ENCODE measurements around the gene ZNF777.
"Not testable (repeated sequence)": the region's sequence is repeated elsewhere in the genome, so short reads cannot be mapped to it uniquely, and the experiment has no call there.

ZNF777 gene

DNA sequence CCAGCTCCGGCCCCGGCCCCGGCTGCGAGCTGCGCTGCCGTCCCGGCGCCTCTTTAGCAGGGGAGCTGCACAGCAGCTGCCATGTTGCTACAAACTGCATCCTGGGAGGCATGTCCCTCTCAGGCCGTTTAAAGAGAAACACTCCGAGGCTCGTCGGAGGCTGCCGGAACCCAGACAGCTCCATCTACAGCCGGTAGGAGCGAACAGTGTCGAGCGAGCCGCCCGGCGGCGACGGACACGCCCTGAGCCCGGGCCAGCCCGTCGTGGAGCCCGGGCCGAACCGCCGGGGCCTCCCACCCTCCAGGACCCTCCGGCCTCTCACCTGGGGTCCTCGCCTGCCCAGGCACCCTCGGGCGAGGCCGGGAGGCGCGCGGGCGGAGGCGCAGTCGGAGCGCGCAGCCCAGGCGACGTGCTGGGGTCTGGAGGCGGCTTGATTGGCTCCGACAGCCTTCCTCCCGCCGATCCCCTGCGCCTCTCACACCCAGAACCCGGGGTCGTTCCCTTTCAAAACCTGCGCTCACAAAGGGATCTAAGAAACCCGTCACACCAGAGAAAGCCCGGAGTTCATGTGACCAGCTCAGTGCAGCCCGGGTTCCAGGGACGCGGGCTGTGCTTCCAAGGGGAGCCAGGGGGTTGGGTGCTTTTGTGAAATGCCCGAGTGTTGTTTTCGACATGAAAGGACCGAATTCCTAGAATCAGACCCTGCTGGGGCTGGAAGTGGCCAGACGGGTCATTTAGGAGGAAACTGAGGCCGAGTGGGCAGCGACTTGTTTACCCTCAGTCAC lies at the start of gene ZNF777:
ZNF777 (minus strand) TSS at position 570 of the 785 bp plus-strand sequence. CDS start 5,040 bp downstream, outside the sequence.
- peak; percentile 83 for DNase-seq

DNA sequence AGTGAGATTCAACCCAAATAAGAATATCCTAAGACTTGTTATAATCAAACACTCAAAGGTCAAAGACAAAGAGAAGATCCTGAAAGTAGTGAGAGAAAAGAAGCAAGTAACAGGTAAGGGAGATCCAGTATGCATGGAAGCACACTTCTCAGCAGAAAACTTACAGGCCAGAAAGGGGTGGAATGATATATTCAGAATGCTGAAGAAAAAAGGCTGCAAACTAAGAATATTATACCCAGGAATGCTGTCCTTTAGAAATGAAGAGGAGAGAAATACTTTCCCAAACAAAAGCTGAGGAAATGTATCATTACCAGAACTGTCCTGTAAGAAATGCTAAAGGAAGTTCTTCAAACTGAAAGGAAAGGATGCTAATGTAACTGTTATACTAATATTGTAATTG lies 49.4 kb upstream of the ZNF777 start:
- DNase-seq = no peak

DNA sequence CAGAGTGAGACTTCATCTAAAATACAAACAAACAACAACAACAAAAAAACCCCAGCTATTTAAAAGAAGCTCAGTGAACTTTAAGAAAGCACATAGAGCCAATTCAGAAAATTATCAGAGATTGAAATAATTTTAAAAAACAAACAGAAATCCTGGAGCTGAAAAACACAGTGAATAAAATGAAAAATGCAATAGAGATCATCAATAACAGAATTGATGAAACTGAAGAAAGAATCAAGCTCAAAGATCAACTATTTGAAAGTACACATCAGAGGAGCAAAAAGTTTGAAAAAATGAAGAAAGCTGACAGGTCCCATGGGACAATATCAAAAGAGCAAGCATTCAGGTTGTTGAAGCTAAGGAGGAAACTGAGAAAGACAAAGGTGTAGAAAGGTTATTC lies 48.9 kb upstream of the ZNF777 start:
- no peak for DNase-seq

DNA sequence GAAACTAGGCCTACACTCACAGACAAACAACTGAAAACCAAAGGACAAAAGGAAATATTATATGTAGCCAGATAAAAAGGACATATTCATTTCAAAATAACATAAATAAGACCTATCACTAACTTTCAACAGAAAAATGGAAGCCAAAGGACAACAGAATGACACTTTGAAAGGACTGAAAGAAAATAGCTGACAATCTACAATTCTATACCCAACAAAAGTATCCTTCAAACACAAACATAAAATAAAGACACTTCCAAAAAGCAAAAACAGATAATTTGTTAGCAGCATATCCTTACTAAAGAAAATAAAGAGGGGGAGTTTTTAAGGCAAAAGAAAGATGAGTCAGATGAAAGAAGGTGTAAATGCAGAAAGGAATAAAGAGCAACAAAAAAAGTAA lies 44.7 kb upstream of the ZNF777 start:
- no peak for DNase-seq

DNA sequence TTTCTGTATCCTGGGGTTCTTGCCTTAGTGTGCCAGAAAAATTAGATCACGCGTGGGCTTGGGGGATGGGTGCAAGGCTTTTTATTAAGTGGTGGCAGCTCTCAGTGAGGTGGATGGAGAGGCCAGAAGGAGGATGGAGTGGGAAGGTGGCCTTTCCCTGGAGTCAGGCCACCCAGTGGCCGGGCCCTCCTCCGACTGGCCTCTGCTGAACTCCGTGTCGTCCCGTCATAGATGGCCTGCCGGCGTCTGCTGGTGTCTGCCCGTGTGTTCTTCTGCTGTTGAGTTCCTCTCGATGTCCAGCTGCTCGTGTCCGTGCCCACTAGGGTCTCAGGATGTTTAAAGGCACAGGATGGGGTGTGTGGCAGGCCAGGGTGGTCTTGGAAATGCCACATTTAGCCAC lies 40.8 kb upstream of the ZNF777 start:
- no peak for DNase-seq

DNA sequence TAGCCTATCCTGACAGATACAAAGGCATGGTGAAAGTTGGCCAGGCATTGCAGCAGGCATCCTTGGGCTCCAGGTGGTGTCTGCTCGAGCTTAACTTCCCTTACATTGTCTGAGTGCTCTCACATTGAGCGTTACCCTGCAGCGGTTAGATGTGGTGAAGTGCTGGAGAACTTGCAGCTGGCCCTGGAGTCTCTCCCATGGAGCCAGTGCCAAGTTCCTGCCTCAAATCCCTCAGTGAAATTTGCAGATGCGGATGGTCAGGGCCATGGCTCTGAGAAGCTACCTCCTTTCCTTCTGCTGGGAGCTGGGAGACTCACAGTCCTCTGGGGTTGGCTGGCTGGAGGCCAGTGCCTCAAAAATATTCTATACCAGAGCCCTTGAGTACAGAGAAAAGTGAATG lies 40.0 kb upstream of the ZNF777 start:
- DNase-seq = no peak

DNA sequence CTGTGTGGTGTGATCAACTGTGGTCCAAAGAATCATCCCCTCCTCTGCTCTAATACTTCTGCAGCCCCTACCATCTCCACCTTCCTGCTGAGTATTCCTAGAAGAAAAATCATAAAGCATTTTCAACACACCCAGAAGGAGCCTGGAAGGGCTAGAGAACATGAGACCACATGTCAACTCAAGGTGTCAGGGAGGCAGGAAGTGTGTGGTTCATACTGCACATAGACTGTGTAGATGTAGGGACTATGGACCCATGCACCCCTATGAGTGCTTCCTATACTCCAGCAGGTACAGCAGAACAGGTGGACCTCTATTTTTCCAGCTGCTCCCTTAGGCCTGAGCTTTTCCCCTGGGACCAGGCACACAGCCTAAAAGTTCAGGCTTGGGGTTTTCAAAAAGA lies 39.3 kb upstream of the ZNF777 start:
- no peak for DNase-seq

DNA sequence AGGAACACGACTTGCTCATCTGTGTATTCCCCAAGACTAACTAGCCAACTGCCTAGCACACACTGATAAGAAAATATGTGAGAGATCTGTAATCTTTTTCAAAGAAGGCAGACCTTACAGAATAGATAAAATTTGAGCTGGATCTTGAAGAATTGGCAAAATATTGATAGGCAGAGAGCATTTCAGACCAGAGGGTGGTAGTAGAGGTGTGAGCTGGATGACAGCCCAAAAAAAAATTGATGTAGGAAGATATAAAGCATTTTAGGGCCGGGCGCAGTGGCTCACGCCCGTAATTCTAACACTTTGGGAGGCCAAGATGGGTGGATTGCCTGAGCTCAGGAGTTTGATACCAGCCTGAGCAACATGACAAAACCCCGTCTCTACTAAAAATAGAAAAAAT lies 37.9 kb upstream of the ZNF777 start:
- DNase-seq = no peak

DNA sequence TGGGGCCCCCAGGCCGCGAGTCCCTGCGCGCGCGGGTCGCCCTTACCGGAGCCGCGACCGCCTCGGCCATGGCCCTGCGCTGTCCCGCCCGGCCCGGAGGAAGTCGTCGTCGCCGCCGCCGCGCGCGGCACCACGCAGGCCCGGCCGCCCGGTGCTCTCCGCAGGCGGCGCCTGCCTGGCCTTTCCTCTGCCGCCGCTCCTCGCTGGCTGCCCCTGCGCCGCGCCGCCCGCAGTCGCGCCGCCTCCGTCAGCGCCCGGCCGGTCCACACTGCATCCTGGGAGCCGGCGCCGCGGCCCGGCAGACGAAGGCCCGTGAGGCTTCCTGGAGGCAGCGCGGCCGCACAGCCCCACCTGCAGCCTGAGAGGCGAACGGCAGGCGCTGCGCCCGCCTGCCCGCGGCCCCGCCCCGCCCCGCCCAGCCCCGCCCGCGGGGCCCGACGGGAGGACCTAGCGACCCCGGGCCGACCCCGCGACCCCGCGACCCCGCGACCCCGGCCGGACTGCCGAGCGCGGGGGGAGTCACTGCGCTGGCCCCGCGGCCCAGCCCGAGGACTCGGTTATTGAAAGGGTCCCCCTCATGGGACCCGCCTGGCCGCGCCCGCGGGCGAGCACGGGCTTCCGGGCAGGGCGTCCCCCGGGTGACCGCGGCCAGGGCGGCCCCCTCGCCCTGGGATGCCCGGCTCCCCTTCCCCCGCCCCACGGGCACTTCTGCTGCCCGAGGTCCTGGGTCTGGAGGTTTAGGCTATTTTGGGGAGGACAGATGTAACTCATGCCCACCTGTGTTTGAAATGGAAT lies 36.8 kb upstream of the ZNF777 start, which contains the start of gene ZNF746:
ZNF746 (minus strand) TSS at position 343 of the 795 bp plus-strand sequence; CDS start at position 70, 273 bp downstream.
- DNase-seq = peak; percentile 85

DNA sequence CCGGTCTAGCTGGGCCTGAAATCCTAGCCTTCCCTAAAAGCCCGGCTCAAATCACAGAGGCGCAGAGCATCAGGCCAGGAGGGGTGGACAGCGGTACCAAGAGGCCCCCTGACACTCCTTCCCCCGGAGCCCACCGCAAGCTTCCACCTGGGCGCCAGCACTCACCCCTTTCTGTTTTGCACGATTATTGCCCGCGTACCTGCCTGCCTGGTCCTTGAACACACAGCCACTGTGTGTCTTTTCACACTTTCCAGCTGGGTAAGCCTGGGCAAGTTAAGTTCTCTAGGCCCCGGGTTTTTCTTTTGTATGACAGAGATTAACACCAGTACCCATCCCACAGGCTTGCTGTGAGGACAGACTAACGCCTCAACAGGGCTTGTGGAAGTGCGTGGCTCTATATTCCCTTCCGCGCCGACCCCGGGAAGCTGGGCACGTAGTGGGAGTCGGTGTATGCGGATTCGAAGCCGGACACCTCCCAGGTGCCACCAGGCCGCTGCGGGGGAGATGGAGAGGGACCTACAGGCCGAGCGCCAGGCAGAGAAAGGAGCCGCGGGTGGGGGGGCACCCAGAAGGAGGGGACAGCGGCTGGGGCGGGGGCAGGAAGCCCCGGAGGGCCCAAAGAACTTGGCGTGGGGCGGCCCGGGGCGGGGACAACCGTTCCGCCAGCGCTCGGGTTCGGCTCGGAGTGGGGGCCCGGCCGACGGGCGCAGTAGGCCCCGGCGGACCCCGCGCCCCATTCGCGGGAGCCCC lies 36.0 kb upstream of the ZNF777 start:
- DNase-seq = peak; percentile 65

DNA sequence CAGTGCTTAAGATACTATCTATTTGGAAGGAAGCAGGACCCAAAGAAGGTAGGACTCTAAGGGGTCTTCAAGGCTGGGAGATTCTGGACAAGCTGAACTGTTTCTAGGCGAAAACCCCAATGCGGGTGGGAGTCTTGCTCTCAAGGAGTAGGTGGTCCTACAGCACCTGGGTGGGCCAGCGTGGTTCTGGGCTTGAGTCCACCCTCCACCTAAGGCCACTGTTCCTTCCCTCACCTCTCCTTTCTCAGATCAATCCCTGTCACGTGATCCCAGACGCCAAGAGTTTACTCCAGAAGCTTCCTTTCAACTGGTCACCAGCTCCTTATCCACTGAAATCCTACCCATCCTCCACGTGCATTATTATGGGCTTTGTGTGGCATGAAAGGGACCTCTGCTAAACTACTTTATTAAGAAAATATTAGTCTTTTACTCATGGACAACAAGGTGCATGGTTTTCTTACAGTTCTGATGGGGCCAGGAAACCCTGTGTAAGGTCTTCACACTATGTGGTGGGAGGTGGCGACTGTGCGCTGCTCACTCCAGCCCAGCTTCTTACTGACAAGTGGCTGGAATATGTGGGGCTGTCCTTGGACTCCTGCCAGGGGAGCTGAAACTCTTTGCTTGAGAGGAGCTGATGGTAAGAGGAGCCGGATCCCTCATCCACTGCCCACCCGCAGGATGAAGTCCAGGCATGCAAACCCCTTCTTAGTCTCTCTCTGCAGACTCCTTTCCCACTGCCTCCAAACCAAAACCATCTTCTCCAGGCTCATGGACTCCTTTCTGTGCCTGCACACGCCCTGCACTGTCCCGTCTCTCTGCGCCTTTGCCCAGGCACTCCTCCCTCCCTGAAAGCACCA lies 35.2 kb upstream of the ZNF777 start:
- DNase-seq = peak; percentile 10

DNA sequence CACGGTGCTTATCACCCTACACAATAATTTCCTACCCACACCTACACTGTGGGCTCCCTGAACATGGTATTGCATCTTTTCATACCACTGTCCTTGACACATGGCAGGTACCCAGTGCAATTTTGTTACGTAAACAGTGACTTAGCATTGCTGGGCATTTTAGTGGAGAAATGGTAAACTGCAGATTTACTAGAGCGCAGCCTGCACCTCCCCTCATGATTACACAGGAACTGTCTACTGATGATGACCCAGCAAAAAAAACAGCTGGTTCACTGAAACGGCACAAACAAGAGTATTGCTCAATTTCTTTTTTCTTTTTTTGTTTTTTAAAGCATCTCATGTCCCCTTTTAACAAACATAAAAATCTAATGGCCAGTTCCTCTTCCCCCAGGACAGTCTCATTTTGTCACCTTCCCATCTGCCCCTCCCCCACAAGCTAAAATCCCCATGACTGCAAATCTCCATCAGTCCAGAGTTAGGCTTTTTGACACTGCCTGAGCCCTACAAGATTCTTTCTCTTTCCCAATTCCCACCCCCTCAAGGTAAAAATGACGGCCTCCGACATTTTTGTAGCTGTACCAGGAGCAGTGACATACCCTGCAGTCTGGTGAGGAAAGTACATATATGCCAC lies 34.0 kb upstream of the ZNF777 start:
- no peak for DNase-seq

DNA sequence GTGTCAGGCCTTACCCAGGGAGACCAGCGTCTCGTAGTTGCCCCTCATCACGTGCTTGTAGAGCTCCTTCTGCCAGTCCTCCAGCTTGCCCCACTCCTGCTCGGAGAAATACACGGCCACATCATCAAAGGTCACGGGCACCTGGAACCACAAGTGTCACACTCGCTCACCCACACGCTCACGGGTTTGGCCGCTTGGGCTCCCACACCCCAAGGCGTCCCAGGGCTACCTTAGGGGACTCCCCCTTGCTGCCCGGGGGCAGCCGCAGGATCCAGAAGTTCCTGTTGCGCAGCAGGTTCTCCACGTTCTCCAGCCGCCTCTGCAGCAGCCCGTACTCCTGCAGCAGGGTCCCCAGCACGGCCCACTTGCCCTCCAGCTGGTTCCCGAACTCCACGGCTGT lies 33.1 kb upstream of the ZNF777 start:
- DNase-seq = not testable (repeated sequence)

DNA sequence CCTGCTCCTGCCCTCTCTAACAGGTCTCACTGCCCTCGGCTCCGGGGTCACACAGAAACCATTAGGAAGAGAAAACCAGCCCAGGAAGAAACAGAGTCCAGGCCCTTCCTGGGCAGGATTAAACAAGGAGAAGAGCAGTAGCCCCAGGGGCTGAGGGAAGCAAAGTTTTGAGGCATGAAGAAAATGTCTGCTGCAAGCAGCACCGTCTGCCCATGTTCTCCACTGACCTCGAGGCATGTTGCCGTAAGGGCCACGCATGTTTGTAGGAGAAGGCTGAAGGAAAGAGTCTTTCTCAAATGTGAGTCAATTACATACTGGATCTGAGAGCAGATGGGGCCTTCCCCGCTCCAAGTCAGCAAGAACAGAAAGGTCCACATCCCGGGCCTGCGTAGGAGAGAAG lies 32.5 kb upstream of the ZNF777 start:
- DNase-seq = no peak

DNA sequence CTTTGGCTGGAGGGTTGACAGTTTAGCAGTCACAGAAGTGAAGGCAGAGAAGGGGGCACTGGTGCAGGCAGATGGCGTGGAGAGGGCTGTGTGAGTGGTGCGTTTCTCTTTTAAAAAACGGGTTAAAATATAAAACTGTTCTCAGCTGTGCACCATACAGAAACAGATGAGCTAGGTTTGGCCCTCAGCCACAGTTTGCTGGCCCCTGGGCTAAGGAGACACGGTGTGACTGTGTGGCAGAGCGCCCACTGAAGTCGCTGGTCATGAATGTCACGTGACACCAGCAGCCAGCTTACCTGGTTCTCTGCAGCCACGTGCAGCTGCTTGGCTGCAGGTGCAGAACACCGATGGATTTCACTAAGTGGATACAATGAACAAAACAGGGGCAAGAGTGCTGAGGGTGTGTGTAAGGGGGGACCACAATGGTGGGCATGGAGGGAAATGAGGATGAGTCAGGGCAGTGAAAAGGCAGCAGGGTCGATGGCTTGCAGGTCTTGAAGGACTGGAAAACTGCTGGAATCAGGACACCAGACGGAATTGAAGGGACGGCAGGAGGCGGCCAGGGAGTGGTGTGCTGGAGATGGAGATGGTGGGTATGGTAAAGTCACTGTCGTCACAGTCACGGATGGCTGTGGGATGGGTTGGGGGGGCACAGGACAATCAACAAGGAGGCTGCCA lies 29.4 kb upstream of the ZNF777 start:
- no peak for DNase-seq

DNA sequence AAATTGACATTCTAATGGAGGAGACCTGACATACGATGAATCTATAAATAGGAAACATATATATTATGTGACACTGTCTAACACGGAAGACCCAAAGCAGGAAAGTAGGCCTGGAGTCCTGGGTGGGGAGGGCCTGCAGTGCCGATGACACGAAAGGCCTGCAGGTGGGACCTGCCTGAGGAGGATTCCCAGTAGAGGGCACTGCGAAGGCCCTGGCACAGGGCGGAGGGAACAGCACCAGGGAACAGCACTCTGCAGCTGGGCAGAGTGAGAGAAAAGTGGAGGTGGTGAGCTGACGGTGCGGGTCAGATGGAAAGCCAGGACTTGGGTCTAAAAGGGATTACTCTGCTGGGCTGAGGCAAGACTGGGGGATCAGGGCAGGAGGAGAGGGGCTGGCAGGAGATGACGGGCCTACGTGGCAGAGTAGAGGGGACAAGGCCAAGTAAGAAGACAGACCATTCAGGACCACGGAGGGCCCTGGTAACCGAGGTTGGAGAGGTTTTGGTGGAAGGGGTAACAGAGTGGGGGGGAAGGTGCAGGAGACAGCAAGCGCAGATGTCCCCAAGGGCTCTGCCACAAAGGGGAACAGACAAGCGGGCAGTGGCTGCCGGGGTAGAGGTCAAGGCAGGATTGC lies 28.6 kb upstream of the ZNF777 start:
- peak; percentile 27 for DNase-seq

DNA sequence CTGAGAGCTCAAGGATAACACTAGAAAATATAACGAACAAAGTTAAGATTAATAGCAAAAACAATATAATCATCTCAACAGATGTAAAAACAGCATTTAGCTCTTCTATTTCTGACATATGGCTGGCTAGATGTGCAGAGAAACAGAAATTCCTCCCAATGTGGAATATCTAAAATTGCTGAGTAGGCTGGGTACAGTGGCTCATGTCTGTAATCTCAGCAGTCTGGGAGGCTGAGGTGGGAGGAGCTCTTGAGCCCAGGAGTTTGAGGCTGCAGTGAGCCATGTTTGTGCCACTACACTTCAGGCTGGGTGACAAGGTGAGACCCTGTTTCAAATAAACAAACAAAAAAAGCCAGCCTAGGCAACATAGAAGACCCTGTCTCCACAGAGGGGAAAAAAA lies 18.7 kb upstream of the ZNF777 start:
- no peak for DNase-seq

DNA sequence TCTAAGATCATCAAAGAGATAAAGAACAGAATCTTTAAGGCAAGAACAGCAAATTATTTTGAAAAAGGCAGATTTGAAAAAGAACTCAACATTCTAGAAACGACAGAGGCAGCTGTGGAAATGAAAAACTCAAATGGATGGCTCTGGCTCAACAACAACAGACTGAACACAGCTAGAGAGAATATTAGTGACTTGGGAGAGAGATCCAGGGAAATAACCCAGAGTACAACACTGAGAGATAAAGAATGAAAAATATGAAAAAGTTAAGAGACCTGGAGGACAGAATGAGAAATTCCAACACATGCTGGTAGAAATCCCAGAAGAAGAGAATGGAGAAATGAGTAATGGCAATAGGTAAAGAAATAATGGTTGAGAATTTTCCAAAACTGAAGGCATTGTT lies 17.9 kb upstream of the ZNF777 start:
- DNase-seq = no peak

DNA sequence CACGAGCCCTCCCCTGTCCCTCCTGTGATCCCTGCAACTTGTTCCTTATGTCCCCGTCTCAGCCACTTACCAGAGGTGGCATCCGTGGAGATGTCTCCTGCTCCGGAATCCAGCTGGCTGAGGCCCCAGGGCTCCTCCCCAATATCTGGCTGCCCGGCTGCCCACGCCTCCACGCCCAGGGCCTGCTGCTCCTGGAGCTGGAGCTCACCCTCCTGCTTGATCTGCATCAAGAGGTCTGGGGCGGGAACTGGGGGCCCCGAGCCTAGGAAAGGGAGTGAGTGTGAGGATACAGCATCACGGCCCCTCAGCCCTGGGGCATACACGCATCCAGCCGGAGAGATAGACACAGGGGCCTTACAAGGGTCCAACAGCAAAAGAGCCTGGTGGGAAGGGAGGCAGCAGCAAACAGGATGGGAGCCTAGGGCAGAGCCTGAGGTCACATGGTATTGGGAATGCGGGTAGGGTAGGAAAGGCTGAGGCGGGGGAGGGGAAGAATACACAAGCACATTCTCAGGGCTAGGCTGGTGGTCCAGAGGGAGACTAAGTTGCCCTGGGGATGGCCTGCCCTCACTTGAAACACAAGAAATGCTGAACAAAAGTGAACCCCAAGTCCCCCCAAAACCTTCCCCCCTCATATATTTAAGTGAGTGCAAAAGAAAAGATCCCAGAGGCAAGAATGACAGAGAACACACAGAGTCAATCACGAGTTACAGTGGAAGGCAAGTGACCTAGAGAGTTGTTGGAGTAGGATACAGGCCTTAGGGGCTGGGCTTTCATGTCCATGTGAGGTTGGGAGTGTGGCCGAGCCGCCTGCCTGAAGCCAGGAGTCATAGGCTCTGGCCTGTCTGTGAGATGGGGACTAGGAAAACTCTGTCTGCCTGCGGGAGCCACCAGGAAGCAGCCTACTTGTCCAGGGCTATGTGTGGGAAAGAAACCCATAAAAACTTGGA lies 16.9 kb upstream of the ZNF777 start:
- DNase-seq = no peak

DNA sequence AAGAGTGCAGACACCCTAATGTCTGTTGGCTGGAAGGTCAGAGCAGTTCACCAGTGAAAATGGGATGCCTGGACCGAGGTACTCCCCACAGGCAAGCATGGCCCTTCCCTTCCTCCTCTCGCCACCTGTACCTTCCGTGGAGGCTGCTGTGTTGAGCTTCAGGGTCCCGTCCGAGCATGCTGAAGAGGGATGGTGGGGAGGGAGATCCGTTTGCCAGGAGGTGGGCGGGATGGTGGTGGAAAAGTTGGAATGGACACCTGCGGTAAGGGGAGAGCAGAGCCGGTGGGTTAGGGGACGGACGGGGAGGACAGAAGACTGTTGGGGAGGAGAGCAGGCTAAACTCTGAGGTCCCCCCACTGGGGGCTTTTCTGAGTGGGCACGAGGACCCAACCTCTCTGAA lies 15.9 kb upstream of the ZNF777 start:
- DNase-seq = no peak
